Colon (tissue), 2 donors: ENCODE results near the gene TCF12.

Source experiments
- FAIRE-seq: peaks from 2 replicates; lab custom pipeline; 2012; peaks lifted over from hg19 to GRCh38; lab: Jason Lieb, UNC
- donor health status: control.
- donor health status: control.

Gene TCF12

DNA sequence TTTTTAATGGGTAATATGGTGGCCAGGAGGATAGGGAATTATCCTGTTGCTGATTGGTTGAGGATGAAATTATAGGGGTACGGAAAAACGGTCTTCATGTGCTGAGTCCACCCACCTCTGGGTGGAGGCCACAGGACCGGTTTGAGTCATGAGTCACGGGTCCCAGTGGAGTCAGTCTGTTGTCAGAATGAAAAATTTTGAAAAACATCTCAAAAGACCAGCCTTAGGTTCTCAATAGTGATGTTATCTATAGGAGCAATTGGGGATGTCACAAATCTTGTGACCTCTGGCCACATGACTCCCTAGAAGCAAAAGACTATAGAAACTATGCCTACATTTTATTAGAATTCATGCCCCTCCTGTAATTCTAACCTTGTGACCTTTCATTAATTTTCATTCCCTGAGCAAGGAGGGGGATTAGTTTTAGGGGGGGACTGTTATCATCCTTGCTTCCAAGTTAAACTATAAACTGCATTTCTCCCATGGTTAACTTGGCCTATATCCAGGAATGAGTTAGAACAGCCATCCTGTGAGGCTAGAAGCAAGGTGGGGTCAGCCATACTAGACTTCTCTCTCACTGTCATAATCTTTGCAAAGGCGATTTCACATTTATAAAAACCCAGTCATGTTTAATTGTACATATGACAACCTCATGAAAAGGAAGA, 101.2 kb downstream of the TCF12 start:
- no peak for FAIRE-seq

DNA sequence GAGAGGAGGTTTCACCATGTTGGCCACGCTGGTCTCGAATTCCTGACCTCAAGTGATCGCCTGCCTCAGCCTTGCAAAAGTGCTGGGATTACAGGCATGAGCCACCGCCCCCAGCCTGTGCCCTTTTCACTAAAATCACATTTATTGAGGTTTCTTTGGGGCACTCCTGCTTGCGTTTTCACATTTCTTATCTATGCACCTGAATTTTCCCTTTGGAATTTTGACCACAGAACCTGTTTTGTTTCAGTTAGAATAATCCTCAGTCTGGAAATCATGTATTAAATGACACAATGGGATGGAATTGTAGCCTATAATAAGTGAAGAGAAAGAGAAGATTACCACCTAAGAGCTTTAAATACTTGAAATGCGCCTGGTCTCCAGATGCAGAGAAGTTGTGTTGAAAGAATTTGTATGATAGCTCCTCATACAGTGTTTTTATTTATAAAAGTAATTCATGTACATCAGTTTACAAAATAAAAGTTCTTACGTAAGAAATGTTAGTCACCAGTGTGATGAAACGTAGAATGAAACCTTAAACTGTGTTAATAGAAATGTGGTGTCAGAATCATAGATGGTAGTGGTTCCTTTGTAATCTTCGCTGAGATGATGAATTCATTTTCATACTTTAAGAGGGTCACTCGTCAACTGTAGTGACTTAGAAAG, 107.0 kb downstream of the TCF12 start:
- FAIRE-seq: no peak

DNA sequence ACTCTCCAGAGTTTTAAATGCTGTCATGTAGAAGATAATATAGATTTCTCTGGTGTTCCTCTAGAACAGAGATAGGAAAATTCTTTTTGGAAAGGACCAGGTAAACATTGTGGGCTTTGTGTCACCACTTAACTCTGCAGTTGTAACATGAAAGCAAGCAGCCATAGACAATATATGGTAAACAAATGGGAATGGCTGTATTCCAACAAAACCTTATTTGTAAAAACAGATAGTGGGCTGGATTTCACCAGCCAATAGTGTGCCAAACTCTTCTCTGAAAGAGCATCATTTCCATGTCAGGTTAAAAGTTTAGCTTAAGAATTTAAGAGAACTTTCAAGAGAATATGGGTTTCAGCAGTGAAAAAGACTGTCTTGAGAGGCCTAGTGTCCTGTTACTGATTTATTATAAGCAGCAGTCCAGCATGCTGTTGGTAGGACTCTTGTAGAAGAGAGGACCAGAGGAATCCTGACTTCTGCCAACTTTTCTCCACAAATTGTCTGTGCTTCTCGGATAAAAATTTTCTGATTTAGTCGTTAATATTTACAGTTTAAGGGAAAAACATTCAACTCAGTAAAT, 107.7 kb downstream of the TCF12 start:
- FAIRE-seq: no peak

- no peak for FAIRE-seq
Observed at GRCh38 chr15:57027596-57027995, 109.2 kb downstream of the TCF12 start.

GRCh38 chr15:57028176-57028575, 109.7 kb downstream of the TCF12 start:
- no peak for FAIRE-seq

GRCh38 chr15:57030011-57030410, 111.6 kb downstream of the TCF12 start:
- no peak for FAIRE-seq

DNA sequence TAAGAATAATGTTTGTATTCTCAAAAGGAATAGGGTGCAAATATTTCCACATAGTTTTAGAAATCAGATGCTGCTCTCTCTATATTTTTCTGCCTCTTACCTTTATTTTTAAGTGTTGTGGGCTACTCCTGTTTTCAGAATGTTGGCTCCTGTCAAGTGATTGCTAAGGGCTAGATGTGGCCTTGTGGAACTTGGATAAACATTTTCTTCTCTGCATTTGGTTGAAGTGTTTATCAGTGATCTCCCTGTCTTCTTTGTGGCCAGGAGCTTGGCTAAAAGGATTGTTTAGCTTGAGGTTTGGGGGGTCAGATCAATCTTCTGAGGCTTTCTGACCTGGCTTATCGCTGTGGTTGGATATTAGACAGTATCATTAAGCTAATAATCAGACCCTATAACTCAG, 112.6 kb downstream of the TCF12 start:
- no peak for FAIRE-seq

- FAIRE-seq: no peak
Observed at GRCh38 chr15:57031605-57032004, 113.2 kb downstream of the TCF12 start.

DNA sequence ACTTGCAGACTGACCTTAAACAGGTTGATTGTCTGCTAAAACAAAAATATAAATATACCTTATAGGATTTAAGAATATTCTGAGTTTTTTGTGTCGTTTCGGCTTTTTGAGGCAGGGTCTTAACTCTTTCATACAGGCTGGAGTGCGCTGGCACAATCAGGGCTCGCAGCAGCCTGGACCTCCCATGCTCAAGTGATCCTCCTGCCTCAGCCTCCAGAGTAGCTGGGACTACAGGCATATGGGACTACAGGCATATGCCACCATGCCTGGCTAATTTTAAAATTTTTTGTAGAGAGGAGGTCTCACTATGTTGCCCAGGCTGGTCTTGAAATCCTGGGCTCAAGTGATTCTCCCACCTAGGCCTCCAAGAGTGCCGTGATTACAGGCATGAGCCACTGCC, 113.9 kb downstream of the TCF12 start:
- FAIRE-seq: no peak

- FAIRE-seq: no peak
Observed at GRCh38 chr15:57033715-57034439, 115.4 kb downstream of the TCF12 start.

- FAIRE-seq: no peak
Observed at GRCh38 chr15:57034613-57035012, 116.2 kb downstream of the TCF12 start.

GRCh38 chr15:57035664-57036063, 117.2 kb downstream of the TCF12 start:
- FAIRE-seq: no peak

DNA sequence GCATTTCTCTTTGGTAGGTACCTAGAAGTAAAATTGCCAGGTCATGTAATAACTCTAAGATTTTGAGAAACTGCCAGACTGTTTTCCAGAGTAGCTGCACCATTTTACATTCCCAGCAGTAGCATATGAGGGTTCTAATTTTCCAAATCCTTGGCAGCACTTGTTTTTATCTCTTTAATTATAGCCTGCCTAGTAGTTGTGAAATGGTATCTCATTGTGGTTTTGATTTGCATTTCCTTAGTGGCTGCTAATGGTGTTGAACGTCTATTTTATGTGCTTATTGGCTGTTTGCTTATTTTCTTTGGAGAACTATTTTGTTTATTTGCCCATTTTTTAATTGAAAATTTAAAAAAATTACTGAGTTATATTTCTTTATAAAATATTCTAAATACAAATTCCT, 117.9 kb downstream of the TCF12 start:
- FAIRE-seq: no peak

DNA sequence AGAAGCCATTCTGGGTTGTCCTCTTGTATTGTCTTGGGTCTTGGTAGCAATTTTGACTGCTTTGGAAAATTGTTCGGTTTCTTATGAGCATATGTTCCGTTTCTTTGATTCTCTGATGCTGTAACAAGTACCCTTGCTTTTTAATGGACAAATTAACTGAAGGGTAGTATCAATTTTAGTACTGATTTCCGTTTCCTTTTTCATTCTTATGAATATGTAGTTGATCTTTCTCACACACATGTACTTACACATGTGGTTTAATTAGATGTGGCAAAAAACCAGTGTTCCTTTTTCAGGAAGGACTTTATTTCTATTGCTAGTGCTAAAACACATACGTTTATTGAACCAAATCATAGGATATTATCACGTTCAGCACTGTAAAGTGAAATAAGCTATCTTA, 119.1 kb downstream of the TCF12 start:
- no peak for FAIRE-seq

GRCh38 chr15:57038040-57038439, 119.6 kb downstream of the TCF12 start:
- no peak for FAIRE-seq

DNA sequence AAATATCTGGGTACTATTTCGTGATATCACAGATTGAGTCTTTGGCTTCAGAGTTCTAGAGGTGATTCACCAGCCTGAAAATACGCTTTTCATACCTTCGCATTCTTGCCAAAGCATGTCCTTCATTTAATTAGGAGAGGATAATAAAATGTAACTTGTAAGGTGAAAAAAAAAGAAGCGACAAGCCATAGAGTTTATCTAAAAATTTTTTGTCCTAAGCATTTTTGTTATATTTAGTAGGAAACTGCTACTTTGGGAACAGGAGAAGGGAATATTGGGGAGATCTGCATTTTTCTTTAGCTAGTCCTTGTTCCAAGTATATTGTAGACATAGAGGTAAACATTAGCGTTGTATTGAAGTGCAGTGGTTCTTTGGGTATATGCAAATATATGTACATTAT, 120.1 kb downstream of the TCF12 start:
- FAIRE-seq: no peak

- no peak for FAIRE-seq
Observed at GRCh38 chr15:57041416-57041815, 123.0 kb downstream of the TCF12 start.

DNA sequence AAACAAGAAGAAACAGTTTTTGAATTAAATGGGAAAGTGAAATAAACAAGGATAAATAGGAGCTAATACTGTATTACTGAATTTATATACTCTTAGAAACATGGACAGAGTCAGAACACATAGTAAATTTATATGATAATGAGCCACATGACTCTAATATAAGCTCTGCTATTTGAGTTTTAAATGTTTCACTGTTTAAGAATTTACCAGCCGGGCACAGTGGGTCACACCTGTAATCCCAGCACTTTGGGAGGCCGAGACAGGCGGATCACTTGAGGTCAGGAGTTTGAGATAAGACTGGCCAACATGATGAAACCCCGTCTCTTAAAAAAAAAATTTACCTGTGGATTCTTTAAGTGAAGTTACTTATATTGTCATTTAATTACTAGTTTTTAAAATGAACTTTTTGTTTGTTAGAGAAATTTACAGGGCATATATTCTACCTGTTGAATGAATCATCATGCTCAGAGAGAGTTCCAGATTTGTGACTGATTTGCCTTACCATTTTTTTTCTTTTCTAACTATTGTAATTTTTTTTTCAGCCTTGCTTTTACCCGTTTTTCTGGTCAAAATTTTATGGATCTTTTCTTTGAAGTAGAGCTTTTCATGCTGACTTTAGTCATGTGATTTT, 125.7 kb downstream of the TCF12 start:
- no peak for FAIRE-seq

GRCh38 chr15:57044970-57045369, 126.5 kb downstream of the TCF12 start:
- no peak for FAIRE-seq

GRCh38 chr15:57045741-57046382, 127.4 kb downstream of the TCF12 start:
- no peak for FAIRE-seq

DNA sequence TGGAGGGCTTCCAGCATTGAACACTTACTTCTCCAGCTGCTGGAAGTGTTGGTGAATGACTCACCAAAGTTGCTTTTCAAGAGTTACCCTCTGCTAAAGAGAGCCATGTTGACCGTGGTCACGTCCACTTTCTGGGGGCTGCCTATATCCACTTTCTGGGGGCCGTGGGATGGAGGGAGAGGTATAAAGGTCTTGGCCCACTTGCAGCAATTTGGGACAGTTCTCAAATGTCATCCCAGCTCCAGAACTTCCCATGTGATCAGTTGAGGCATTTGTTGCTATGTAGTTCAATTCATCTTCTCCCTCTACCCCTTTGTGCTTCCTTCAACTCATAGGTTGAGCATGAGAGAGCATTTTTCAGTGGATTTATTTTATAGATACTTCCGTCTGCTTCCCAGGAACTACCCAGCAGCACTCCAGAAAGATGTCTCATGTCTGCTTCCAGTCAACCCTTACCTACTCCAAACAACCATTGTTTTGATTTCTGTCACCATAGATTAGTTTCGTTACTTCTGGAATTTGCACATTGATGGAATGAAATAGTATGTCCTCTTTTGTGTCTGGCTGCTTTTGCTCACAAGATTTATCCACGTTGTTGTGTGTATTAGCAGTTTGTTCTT, 130.6 kb downstream of the TCF12 start:
- FAIRE-seq: no peak

DNA sequence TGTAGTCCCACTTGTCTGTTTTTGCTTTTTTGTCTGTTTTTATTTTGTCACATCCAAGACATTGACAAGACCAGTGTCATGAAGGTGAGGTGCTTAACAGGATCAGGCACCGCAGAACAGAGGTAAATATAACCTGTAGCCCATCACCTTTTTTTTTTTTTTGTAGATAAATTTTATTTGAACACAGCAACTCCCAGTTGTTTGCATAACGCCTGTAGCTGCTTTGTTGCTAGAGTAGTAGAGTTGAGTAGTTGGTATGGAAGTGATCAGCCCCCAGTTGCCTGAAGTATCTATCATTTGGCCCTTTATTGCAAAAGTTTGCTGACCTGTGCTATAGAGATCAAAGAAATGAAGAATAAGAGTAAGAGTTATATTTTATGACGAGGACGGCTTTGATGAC, 135.0 kb downstream of the TCF12 start:
- FAIRE-seq: no peak
